HPDE6-E6E7 (cell line): ENCODE measurements around the gene DPEP2NB.
"Not testable (repeated sequence)": the region's sequence is repeated elsewhere in the genome, so short reads cannot be mapped to it uniquely, and the experiment has no call there.

ENCODE experiments used
- DNase-seq: peaks from one replicate; pipeline ENCODE4 v3.0.0; 2011; ENCODE audit warnings: missing footprints; ENCODE audit errors: extremely low spot score

The DPEP2NB gene

GRCh38 chr16:68015681-68016080 is at the start of gene DPEP2NB:
Gene DPEP2NB (minus strand): TSS chr16:68015911. CDS start chr16:68015770, 141 bp downstream.
- no peak for DNase-seq

- DNase-seq, result peak; percentile 86
Measured at GRCh38 chr16:68064791-68065365, 49.2 kb upstream of the DPEP2NB start.

- DNase-seq, result no peak
Measured at GRCh38 chr16:68062910-68063393, 47.2 kb upstream of the DPEP2NB start.

- DNase-seq, result no peak
Measured at GRCh38 chr16:68061396-68061795, 45.7 kb upstream of the DPEP2NB start.

- no peak for DNase-seq
Measured at GRCh38 chr16:68059804-68060203, 44.1 kb upstream of the DPEP2NB start.

GRCh38 chr16:68055395-68055794 is 39.7 kb upstream of the DPEP2NB start:
- DNase-seq, result no peak

- DNase-seq, result no peak
Measured at GRCh38 chr16:68049449-68049848, 33.7 kb upstream of the DPEP2NB start.

GRCh38 chr16:68047987-68048386 is 32.3 kb upstream of the DPEP2NB start:
- no peak for DNase-seq

- DNase-seq, result no peak
Measured at GRCh38 chr16:68046106-68046505, 30.4 kb upstream of the DPEP2NB start.

- no peak for DNase-seq
Measured at GRCh38 chr16:68041783-68042182, 26.1 kb upstream of the DPEP2NB start.

GRCh38 chr16:68040506-68041288 is 25.0 kb upstream of the DPEP2NB start:
- DNase-seq, result peak; percentile 87

GRCh38 chr16:68037841-68038597 is 22.3 kb upstream of the DPEP2NB start:
- DNase-seq, result no peak

- DNase-seq, result no peak
Measured at GRCh38 chr16:68035227-68035626, 19.5 kb upstream of the DPEP2NB start.

GRCh38 chr16:68033101-68033500 is 17.4 kb upstream of the DPEP2NB start:
- no peak for DNase-seq

GRCh38 chr16:68031951-68032350 is 16.2 kb upstream of the DPEP2NB start:
- peak; percentile 89 for DNase-seq

GRCh38 chr16:68030108-68030507 is 14.4 kb upstream of the DPEP2NB start:
- DNase-seq, result not testable (repeated sequence)

GRCh38 chr16:68028996-68029395 is 13.3 kb upstream of the DPEP2NB start:
- DNase-seq, result no peak

- peak; percentile 91 for DNase-seq
Measured at GRCh38 chr16:68022728-68023537, 7.2 kb upstream of the DPEP2NB start, which contains the start of the genes DDX28 and DUS2. Gene DDX28 (minus strand): TSS chr16:68023232. CDS start chr16:68023202, 30 bp downstream. Gene DUS2 (plus strand): TSS chr16:68023284. CDS start chr16:68038024, 14,740 bp downstream.

- no peak for DNase-seq
Measured at GRCh38 chr16:68022278-68022727, 6.6 kb upstream of the DPEP2NB start.

GRCh38 chr16:68021490-68021889 is 5.8 kb upstream of the DPEP2NB start:
- DNase-seq, result no peak

- no peak for DNase-seq
Measured at GRCh38 chr16:68019167-68019680, 3.5 kb upstream of the DPEP2NB start.
